ENCODE data around the gene CLOCK.

Gene CLOCK

DNA sequence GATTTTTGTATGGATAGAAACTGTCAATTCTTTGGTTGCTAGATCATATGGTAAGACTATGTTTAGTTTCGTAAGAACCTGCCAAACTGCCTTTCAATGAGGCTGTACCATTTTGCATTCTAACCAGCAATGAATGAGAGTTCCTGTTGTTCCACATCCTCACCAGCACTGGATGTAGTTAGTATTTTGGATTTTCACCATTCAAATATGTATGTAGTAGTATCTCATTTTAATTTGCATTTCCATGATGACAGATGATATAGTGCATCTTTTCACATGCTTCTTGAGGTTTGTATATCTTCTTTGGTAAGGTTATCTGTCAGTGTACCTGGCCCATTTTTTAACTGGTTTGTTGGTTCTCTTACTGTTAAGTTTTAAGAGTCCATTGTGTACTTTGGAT lies 34.6 kb downstream of the CLOCK start:
- TF ChIP-seq, protein P1, sequence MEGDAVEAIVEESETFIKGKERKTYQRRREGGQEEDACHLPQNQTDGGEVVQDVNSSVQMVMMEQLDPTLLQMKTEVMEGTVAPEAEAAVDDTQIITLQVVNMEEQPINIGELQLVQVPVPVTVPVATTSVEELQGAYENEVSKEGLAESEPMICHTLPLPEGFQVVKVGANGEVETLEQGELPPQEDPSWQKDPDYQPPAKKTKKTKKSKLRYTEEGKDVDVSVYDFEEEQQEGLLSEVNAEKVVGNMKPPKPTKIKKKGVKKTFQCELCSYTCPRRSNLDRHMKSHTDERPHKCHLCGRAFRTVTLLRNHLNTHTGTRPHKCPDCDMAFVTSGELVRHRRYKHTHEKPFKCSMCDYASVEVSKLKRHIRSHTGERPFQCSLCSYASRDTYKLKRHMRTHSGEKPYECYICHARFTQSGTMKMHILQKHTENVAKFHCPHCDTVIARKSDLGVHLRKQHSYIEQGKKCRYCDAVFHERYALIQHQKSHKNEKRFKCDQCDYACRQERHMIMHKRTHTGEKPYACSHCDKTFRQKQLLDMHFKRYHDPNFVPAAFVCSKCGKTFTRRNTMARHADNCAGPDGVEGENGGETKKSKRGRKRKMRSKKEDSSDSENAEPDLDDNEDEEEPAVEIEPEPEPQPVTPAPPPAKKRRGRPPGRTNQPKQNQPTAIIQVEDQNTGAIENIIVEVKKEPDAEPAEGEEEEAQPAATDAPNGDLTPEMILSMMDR (IDR thresholded peaks at IDR 0.05; ENCODE audit: low read depth, low read length, missing control alignments) = no peak
- DNase-seq (ENCODE audit: low read depth) = no peak
- H3K4me3 ChIP-seq (ENCODE audit: low read depth, low read length) = no peak overlapping the region

DNA sequence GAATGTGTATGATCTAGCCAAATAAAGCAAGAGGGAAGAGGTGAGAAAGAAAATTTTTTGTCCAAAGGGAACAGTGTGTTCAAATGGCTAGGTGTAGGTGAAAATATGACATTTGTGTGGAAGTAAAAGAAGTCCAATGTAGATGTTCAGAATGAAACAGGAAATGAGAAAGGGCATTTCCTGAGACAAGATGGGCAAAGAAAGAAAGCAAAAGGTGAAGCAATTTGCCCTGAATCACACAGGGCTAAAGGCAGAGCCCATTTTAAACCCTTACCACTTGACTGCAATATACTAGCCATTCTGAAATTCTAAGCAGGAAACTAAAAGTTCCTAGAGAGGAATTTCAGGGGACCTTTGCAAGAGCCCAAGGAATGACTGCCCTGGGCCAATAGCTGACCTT lies 36.0 kb downstream of the CLOCK start:
- DNase-seq (ENCODE audit: low read depth) = no peak
- TF ChIP-seq, protein P1 (IDR thresholded peaks at IDR 0.05; ENCODE audit: low read depth, low read length, missing control alignments) = no peak

DNA sequence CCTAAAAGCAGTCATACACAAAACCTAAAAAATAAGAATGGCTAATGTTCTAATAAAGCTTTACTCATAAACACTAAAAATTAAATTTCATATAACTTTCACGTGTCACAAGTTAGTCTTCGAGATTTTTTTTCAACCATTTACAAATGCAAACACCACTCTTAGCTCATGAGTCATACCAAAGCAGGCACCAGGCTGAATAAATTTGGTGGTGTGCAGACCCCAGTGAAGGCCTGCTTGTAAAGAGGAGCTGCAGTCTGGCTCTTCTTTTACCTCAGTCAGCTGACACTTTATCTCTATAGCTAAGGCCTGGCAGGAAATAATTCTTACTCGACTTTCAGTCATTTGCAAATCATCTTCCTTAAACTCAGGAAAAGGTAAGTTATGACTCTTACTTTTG lies 37.4 kb downstream of the CLOCK start:
- no peak overlapping the region for H3K4me3 ChIP-seq (ENCODE audit: low read depth, low read length)
- TF ChIP-seq, protein P1 (IDR thresholded peaks at IDR 0.05; ENCODE audit: low read depth, low read length, missing control alignments) = no peak
- no peak for DNase-seq (ENCODE audit: low read depth)

More for the DNA sequence above, 36.0 kb downstream of the CLOCK start:
- H3K4me3 ChIP-seq (ENCODE audit: low read depth, low read length) = no peak overlapping the region

DNA sequence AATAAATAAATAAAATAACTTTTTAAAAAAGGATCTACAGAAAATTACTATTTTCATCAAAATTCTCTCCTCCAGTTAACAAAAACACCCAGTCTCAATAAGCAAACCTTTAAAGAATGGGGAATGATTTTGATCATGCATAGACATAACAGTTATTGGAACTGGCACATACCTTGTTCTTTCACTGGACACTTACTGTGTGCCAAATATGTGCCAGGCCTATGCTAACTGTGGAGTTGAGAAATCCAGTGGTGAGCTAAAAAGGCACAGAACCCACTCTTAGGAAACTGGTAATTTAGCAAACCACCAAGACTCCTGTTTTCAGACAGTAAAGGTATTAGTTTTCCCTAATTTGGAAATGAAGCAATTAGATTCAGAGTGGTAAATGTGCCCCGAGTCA lies 39.1 kb downstream of the CLOCK start:
- TF ChIP-seq, protein P1 (IDR thresholded peaks at IDR 0.05; ENCODE audit: low read depth, low read length, missing control alignments) = no peak
- H3K4me3 ChIP-seq (ENCODE audit: low read depth, low read length) = no peak overlapping the region
- DNase-seq (ENCODE audit: low read depth) = no peak

DNA sequence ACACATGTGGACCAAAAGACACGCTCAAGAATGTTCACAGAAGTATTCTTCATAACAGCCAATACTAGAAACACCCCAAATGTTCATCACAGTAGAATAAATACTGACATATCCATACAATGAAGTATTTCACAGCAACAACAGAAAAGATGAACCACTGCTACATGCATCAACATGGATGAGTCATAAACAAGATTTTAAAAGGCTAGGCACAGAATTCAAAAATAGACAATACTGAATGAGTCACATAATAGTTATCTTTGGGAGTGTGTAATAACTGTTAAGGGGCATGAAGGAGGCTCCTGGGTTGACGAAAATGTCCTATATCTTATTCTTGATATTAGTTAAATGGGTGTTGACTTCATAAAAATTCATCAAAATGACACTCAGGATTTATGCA lies 43.5 kb downstream of the CLOCK start:
- TF ChIP-seq, protein P1 (IDR thresholded peaks at IDR 0.05; ENCODE audit: low read depth, low read length, missing control alignments) = no peak
- no peak for DNase-seq (ENCODE audit: low read depth)
- no peak overlapping the region for H3K4me3 ChIP-seq (ENCODE audit: low read depth, low read length)

DNA sequence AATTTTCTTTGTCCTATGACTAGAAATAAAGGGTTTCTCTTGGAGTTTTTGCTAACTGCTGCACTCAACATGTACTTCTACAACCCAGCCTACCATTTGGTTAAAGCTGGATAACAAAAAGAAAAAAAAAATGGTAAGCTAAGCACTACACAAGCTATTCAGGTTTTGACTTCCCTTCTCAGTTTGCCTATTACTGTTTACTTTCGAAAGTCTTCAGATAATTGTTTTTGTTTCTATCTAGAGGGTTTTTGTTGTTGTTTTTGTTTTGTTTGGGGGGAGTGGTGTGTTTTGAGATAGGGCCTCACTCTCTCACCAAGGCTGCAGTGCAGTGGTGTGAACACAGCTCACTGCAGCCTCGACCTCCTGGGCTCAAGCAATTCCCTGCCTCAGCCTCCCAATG lies 46.6 kb downstream of the CLOCK start:
- TF ChIP-seq, protein P1 (IDR thresholded peaks at IDR 0.05; ENCODE audit: low read depth, low read length, missing control alignments) = no peak
- peak; percentile 42 for DNase-seq (ENCODE audit: low read depth)

DNA sequence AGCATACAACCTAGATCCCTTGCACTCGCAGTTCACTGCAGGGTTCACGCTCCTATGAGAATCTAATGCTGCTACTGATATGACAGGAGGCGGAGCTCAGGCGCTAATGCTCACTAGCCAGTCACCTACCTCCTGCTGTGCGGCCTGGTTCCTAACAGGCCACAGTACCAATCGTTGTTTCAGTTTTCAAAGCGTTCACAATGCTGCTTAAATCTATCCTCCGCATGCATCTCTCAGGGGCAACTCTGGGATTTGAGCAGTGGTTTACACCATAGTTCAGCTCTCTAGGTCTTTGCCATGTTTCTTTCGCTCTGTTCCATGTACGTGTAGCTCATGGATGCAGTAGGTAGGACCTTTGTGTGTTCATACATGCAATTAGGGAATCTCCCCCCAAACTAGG lies 47.2 kb downstream of the CLOCK start:
- H3K4me3 ChIP-seq (ENCODE audit: low read depth, low read length) = no peak overlapping the region
- TF ChIP-seq, protein P1 (IDR thresholded peaks at IDR 0.05; ENCODE audit: low read depth, low read length, missing control alignments) = no peak
- DNase-seq (ENCODE audit: low read depth) = no peak

More for the DNA sequence above, 46.6 kb downstream of the CLOCK start:
- no peak overlapping the region for H3K4me3 ChIP-seq (ENCODE audit: low read depth, low read length)
